ENCODE measurements around the gene RCL1.

RCL1 gene

DNA sequence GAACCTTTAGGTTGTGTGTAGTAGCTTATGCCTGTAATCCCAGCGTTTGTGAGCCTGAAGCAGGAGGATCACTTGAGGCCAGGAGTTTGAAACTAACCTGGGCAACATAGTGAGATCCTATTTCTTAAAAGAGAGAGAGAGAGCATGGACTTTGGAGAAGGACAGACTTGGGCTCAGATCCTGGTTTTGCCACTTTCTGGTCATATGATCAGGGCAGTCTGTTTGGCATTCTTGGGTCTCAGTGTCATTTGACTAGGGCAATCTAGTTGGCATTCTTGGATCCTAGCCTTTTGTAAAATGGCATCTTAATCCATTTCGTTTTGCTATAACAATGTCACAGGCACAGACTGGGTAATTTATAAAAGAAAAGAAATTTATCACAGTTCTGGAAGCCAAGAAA, 28.4 kb downstream of the RCL1 start:
- H3K36me3 ChIP-seq (ENCODE audit: insufficient read depth, low read length): no peaks in the 10 kb centered on the region
- no peaks in the 10 kb centered on the region for H3K27me3 ChIP-seq (ENCODE audit: control insufficient read depth, insufficient read depth, low read length)
- no peaks in the 10 kb centered on the region for H3K9me3 ChIP-seq (replicated peaks; ENCODE audit: low read length)
- H3K9ac ChIP-seq (ENCODE audit: low read depth, low read length): no peak overlapping the region
- H3K4me3 ChIP-seq (ENCODE audit: low read length): no peak overlapping the region
- H3K4me2 ChIP-seq (ENCODE audit: low read length): no peak overlapping the region
- peaks cover 2% of the 10 kb centered on the region for H3K4me1 ChIP-seq (ENCODE audit: control insufficient read depth, insufficient read depth, low read length)

GRCh38 chr9:4822057-4822456, 29.3 kb downstream of the RCL1 start:
- Histone ChIP-seq H3K4me1 (ENCODE audit: control insufficient read depth, insufficient read depth, low read length) (peaks cover 12% of the 10 kb centered on the region), H3K4me3 (ENCODE audit: low read length) (no peak overlapping the region), H3K27me3 (ENCODE audit: control insufficient read depth, insufficient read depth, low read length) (no peaks in the 10 kb centered on the region), H3K4me2 (ENCODE audit: low read length) (no peak overlapping the region), H3K9me3 (replicated peaks; ENCODE audit: low read length) (no peaks in the 10 kb centered on the region), H3K9ac (ENCODE audit: low read depth, low read length) (no peak overlapping the region), H3K36me3 (ENCODE audit: insufficient read depth, low read length) (no peaks in the 10 kb centered on the region)

DNA sequence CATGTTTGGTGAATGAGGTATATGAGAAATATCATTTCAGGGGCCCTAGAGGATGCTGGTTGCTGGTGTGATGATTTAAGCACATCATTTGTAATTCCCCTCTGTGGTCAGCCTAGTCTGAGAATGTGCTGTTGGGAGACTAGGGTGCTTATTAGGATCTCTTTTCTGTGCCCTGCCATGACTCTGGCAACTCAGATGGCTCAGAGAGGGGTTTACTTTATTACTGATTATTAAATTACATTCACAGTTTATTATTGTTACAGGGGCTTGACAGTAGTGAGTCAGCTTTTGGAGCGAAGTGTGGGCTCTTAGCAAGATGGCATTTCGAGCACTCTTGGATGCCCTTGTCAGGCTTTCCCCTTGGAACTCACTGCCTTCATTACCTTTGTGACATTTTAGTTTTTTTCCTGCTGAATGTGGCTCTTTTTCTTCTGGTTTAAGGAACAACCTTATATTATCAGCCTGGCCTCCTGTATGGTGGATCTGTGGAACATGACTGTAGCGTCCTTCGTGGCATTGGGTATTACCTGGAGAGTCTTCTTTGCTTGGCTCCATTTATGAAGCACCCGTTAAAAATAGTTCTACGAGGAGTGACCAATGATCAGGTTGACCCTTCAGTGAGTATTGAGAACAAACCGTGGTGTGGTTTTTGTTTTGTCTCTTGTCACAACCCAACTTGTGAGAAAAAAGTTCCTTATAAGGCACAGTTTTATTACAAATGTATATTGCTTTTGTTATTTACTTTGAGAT, 33.8 kb downstream of the RCL1 start:
- Histone ChIP-seq H3K27me3 (ENCODE audit: control insufficient read depth, insufficient read depth, low read length) (no peaks in the 10 kb centered on the region), H3K4me1 (ENCODE audit: control insufficient read depth, insufficient read depth, low read length) (peaks cover 48% of the 10 kb centered on the region), H3K9me3 (replicated peaks; ENCODE audit: low read length) (no peaks in the 10 kb centered on the region), H3K4me3 (ENCODE audit: low read length) (no peak overlapping the region), H3K9ac (ENCODE audit: low read depth, low read length) (no peak overlapping the region), H3K36me3 (ENCODE audit: insufficient read depth, low read length) (no peaks in the 10 kb centered on the region), H3K4me2 (ENCODE audit: low read length) (peak overlapping the region; percentile 24)

DNA sequence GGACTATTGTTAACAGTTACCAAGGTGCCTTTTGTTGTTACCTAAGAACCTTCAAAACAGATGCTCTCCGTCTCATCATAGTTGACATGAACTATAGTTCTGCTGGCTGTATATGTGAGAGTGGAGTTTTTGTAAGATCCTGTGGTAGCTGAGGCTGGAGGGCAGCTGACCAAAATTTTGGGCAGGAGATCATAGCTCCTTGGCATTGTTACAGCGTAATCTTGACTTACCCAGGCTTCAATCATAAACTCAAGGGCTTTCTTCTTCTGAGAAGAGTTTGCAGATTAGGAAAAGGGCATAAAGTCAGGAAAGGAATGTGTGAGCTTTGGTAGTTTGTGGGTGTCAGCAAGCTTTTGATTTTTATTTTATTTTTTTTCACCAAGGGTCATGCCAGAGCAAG, 34.5 kb downstream of the RCL1 start:
- no peaks in the 10 kb centered on the region for H3K9me3 ChIP-seq (replicated peaks; ENCODE audit: low read length)
- no peaks in the 10 kb centered on the region for H3K36me3 ChIP-seq (ENCODE audit: insufficient read depth, low read length)
- H3K4me3 ChIP-seq (ENCODE audit: low read length): no peak overlapping the region
- H3K4me2 ChIP-seq (ENCODE audit: low read length): no peak overlapping the region
- no peaks in the 10 kb centered on the region for H3K27me3 ChIP-seq (ENCODE audit: control insufficient read depth, insufficient read depth, low read length)
- no peak overlapping the region for H3K9ac ChIP-seq (ENCODE audit: low read depth, low read length)
- peaks cover 54% of the 10 kb centered on the region for H3K4me1 ChIP-seq (ENCODE audit: control insufficient read depth, insufficient read depth, low read length)

DNA sequence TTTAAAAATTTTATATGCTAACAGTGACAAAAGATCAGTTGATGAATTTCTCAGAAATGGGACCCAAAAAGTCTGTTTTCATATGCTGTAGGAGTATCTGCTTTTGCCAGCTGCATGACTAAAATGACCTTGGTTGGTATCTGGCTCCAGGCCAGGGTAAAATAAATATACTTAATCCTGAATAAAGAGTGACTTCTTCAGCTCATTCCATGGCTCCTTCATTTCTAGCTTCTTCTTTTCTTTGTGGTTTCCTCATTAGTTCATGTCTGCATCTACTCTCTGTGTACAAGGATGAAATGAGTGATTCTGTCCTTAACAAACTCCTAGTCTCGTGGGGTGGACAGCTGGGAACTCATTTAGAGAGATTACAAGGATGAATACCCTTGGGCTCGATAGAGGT, 36.0 kb downstream of the RCL1 start:
- Histone ChIP-seq H3K36me3 (ENCODE audit: insufficient read depth, low read length) (no peaks in the 10 kb centered on the region), H3K9me3 (replicated peaks; ENCODE audit: low read length) (no peaks in the 10 kb centered on the region), H3K27me3 (ENCODE audit: control insufficient read depth, insufficient read depth, low read length) (no peaks in the 10 kb centered on the region)

DNA sequence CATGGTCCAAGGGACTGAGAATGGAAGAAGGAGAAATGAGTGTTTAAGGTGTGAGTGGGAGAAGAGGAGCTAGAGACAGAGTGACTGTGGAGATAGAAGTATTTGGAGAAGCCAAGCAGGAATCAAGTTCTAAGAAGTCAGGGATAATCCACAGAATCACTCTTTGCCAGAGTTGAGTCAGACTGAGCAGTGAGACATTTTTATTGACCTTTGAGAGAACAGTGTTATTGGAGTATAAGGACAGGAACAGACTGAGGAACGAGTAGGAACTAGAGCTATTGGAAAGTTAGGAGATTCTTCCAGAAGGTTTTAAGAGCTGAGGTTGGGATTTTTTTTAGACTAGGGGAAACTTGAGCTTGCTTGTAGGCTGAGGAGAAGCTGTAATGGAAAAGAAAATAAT, 37.2 kb downstream of the RCL1 start:
- H3K4me3 ChIP-seq (ENCODE audit: low read length): peak overlapping the region; percentile 12
- H3K9me3 ChIP-seq (replicated peaks; ENCODE audit: low read length): no peaks in the 10 kb centered on the region
- H3K27me3 ChIP-seq (ENCODE audit: control insufficient read depth, insufficient read depth, low read length): no peaks in the 10 kb centered on the region
- H3K4me1 ChIP-seq (ENCODE audit: control insufficient read depth, insufficient read depth, low read length): peaks cover 79% of the 10 kb centered on the region
- H3K4me2 ChIP-seq (ENCODE audit: low read length): peak overlapping the region; percentile 29
- no peak overlapping the region for H3K9ac ChIP-seq (ENCODE audit: low read depth, low read length)
- H3K36me3 ChIP-seq (ENCODE audit: insufficient read depth, low read length): no peaks in the 10 kb centered on the region

More for the DNA sequence above, 36.0 kb downstream of the RCL1 start:
- Histone ChIP-seq H3K4me3 (ENCODE audit: low read length) (no peak overlapping the region), H3K4me2 (ENCODE audit: low read length) (peak overlapping the region; percentile 49), H3K4me1 (ENCODE audit: control insufficient read depth, insufficient read depth, low read length) (peaks cover 68% of the 10 kb centered on the region), H3K9ac (ENCODE audit: low read depth, low read length) (peak overlapping the region; percentile 8)

GRCh38 chr9:4830699-4831098, 38.0 kb downstream of the RCL1 start:
- Histone ChIP-seq H3K4me1 (ENCODE audit: control insufficient read depth, insufficient read depth, low read length) (peaks cover 80% of the 10 kb centered on the region), H3K4me3 (ENCODE audit: low read length) (no peak overlapping the region), H3K9me3 (replicated peaks; ENCODE audit: low read length) (no peaks in the 10 kb centered on the region), H3K36me3 (ENCODE audit: insufficient read depth, low read length) (no peaks in the 10 kb centered on the region), H3K9ac (ENCODE audit: low read depth, low read length) (no peak overlapping the region), H3K4me2 (ENCODE audit: low read length) (no peak overlapping the region), H3K27me3 (ENCODE audit: control insufficient read depth, insufficient read depth, low read length) (no peaks in the 10 kb centered on the region)

- H3K27me3 ChIP-seq (ENCODE audit: control insufficient read depth, insufficient read depth, low read length): no peaks in the 10 kb centered on the region
- H3K36me3 ChIP-seq (ENCODE audit: insufficient read depth, low read length): no peaks in the 10 kb centered on the region
- H3K9ac ChIP-seq (ENCODE audit: low read depth, low read length): no peak overlapping the region
- H3K9me3 ChIP-seq (replicated peaks; ENCODE audit: low read length): no peaks in the 10 kb centered on the region
- no peak overlapping the region for H3K4me2 ChIP-seq (ENCODE audit: low read length)
- peaks cover 79% of the 10 kb centered on the region for H3K4me1 ChIP-seq (ENCODE audit: control insufficient read depth, insufficient read depth, low read length)
- H3K4me3 ChIP-seq (ENCODE audit: low read length): no peak overlapping the region
These were observed 38.4 kb downstream of the RCL1 start for GRCh38 chr9:4831119-4831518.

- no peaks in the 10 kb centered on the region for H3K9me3 ChIP-seq (replicated peaks; ENCODE audit: low read length)
- H3K4me1 ChIP-seq (ENCODE audit: control insufficient read depth, insufficient read depth, low read length): peaks cover 79% of the 10 kb centered on the region
- H3K4me2 ChIP-seq (ENCODE audit: low read length): no peak overlapping the region
- H3K4me3 ChIP-seq (ENCODE audit: low read length): no peak overlapping the region
- H3K36me3 ChIP-seq (ENCODE audit: insufficient read depth, low read length): no peaks in the 10 kb centered on the region
- no peaks in the 10 kb centered on the region for H3K27me3 ChIP-seq (ENCODE audit: control insufficient read depth, insufficient read depth, low read length)
- peak overlapping the region; percentile 3 for H3K9ac ChIP-seq (ENCODE audit: low read depth, low read length)
These were observed 39.2 kb downstream of the RCL1 start for GRCh38 chr9:4831944-4832343.

DNA sequence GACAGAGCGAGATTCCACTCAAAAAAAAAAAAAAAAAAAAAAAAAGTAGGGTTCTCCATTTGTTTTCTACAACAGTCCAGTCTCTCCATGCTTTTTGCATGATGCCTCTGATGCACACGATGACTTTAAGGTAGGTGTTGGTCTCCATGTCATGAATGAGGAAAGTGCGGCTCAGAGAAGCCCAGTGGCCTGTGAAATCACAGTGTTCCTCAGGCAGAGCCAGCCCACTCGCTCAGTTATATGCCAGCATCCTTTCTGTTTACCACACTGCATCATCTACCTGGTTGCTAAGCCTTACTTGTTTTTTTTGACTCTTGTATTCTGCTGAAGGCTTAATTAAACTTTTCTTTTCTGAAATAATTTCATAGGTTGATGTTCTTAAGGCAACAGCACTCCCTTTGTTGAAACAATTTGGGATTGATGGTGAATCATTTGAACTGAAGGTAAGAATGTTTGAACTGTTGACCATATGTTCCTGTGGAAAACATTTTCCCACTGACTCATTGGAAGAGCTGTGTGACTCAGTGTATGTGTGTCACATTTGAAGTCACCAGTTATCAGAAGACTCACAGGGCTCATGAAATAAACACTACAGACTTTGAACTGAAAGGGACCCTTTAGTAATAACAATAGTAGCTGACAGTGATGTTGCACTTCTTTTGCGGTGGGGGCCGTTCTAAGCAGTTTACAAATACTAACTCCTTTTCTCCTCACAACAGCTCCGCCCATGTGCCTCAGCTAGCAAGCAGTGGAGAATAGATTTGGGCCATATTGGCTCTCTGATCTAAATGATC, 40.2 kb downstream of the RCL1 start:
- Histone ChIP-seq H3K4me3 (ENCODE audit: low read length) (peak overlapping the region; percentile 22), H3K9me3 (replicated peaks; ENCODE audit: low read length) (no peaks in the 10 kb centered on the region), H3K27me3 (ENCODE audit: control insufficient read depth, insufficient read depth, low read length) (no peaks in the 10 kb centered on the region), H3K9ac (ENCODE audit: low read depth, low read length) (peak overlapping the region; percentile 74), H3K4me1 (ENCODE audit: control insufficient read depth, insufficient read depth, low read length) (peaks cover 85% of the 10 kb centered on the region), H3K4me2 (ENCODE audit: low read length) (peak overlapping the region; percentile 60), H3K36me3 (ENCODE audit: insufficient read depth, low read length) (no peaks in the 10 kb centered on the region)

DNA sequence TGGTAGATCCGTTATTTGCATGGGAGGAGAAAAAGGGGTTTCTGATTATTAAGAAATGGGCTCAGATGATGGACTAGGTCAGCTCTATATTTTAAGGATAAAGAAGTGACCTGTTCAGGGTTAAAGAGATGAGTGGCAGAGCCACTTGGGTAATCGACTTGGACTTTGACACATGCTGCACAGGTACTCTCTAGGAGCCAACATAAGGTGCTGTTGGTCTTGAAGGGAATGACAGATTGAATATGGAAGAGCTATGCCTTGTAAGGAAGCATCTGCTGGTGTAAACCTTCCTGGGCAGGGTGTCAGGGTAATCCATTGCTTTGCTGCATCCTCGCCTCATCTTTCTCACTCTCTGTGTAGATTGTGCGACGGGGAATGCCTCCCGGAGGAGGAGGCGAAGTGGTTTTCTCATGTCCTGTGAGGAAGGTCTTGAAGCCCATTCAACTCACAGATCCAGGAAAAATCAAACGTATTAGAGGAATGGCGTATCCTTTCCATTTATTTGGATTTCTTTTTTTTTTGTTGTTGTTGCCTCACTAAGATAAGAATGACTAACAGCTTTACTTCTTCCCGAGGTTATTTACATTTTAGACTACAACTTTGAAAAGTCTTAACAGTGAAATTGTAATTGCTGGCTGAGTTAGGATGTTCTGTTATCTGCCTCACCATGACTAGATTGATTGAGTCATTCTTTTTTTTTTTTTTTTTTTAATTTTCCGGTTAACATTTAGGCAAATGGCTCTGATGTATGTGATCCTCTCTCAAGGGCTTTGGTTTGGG, 41.2 kb downstream of the RCL1 start:
- Histone ChIP-seq H3K9ac (ENCODE audit: low read depth, low read length) (peak overlapping the region; percentile 74), H3K4me1 (ENCODE audit: control insufficient read depth, insufficient read depth, low read length) (peaks cover 85% of the 10 kb centered on the region), H3K4me2 (ENCODE audit: low read length) (peak overlapping the region; percentile 55), H3K36me3 (ENCODE audit: insufficient read depth, low read length) (no peaks in the 10 kb centered on the region), H3K9me3 (replicated peaks; ENCODE audit: low read length) (no peaks in the 10 kb centered on the region), H3K27me3 (ENCODE audit: control insufficient read depth, insufficient read depth, low read length) (no peaks in the 10 kb centered on the region), H3K4me3 (ENCODE audit: low read length) (peak overlapping the region; percentile 9)
